Kidney (tissue), 14 donors: ENCODE measurements around the gene XIRP2. TPM values are rescaled to one million over a fixed set of nuclear protein-coding genes. Genes with fewer than 3 reads are reported as not detected.
A peak's percentile ranks its signal among the peaks of the same experiment; 100 is the strongest.

Experiments
- DNase-seq, 5 donors: peaks; one replicate each; pipeline ENCODE4 v3.0.0-alpha.2; 2013 to 2020
- FAIRE-seq: peaks from 2 replicates; lab custom pipeline; 2012; peaks lifted over from hg19 to GRCh38; lab: Jason Lieb, UNC
- H3K27ac ChIP-seq, 2 donors: one replicate each; pipeline ENCODE4 v1.7.0; 2013; ENCODE audit warnings: low read depth in 2 of 2, low read length in 2 of 2, inconsistent platforms in 1 of 2
- H3K27me3 ChIP-seq: one replicate; pipeline ENCODE4 v1.7.1; 2013; ENCODE audit warnings: low read length, inconsistent platforms; ENCODE audit not compliant: control insufficient read depth, insufficient read depth
- H3K36me3 ChIP-seq, 3 donors: one replicate each; pipeline versions ENCODE4 v1.7.0 to v1.7.1; 2013; ENCODE audit warnings: low read length in 3 of 3, control low read depth in 1 of 3, inconsistent platforms in 1 of 3; ENCODE audit not compliant: insufficient read depth in 3 of 3, control insufficient read depth in 2 of 3
- H3K4me1 ChIP-seq, 3 donors: one replicate each; pipeline versions ENCODE4 v1.7.0 to v1.7.1; 2013; ENCODE audit warnings: low read length in 3 of 3, inconsistent platforms in 1 of 3, low read depth in 1 of 3; ENCODE audit not compliant: control insufficient read depth in 2 of 3, insufficient read depth in 2 of 3
- H3K4me3 ChIP-seq, 3 donors: one replicate each; pipeline versions ENCODE4 v1.7.0 to v1.8.1; 2013; ENCODE audit warnings: low read length in 3 of 3, control low read depth in 1 of 3, inconsistent platforms in 1 of 3
- H3K9ac ChIP-seq, 3 donors: one replicate each; pipeline versions ENCODE4 v1.7.0 to v1.7.1; 2013; ENCODE audit warnings: low read length in 3 of 3, control low read depth in 1 of 3, inconsistent platforms in 1 of 3
- H3K9me3 ChIP-seq, 3 donors: one replicate each; pipeline versions ENCODE4 v1.7.0 to v1.7.1; 2013; ENCODE audit warnings: low read length in 3 of 3, control low read depth in 1 of 3, inconsistent platforms in 1 of 3; ENCODE audit not compliant: control insufficient read depth in 2 of 3, insufficient read depth in 1 of 3
- CTCF ChIP-seq: IDR thresholded peaks from 3 replicates; pipeline ENCODE4 v1.5.1; 2012; ENCODE audit warnings: mild to moderate bottlenecking, moderate library complexity, borderline replicate concordance; ENCODE audit not compliant: insufficient read depth; ENCODE audit errors: extremely low read depth
- intact Hi-C: fragments of 100-400 bp; cut with DNase I; formaldehyde crosslinking; loops from one replicate; pipeline ENCODE4 v1.11.1; 2022
- polyA plus RNA-seq: library from polyadenylated mRNA; stranded (reverse); fragments of 350-450 nt; fragmentation: Illumina TruSeq; extraction: RNeasy Lipid Tissue Mini Kit (QIAGEN cat#74804); gene quantifications from one replicate; pipeline ENCODE4 v1.2.3, GENCODE V29; 2014; ENCODE audit warnings: low read depth, low replicate concordance; ENCODE audit not compliant: insufficient read depth
- total RNA-seq: library from RNA; stranded (reverse); fragmentation: NEBNext Ultra II Directional; extraction: Animal tissue kit (Norgen Biotek cat#: 25700); gene quantifications from one replicate; pipeline ENCODE4 v1.2.1, GENCODE V29; 2021
- donor health status: control.
- donor health status: control.
- donor health status: control.
- donor health status: control.
- donor health status: control.
- donor health status: DM: yes; HTN: yes; CAD: no.
- donor health status: Normal renal cell carcinoma (clear cell type).

Gene XIRP2
- total and polyA plus RNA-seq, 2 donors from 2014 or later, result not detected

- Histone ChIP-seq H3K4me3 (no peak overlapping the region), H3K9me3 (no peaks in the 10 kb centered on the region), H3K4me1 (no peaks in the 10 kb centered on the region), H3K36me3 (no peaks in the 10 kb centered on the region), H3K27me3 (no peaks in the 10 kb centered on the region), H3K9ac (no peak overlapping the region), H3K27ac (no peak overlapping the region)
- intact Hi-C loops, result no loop called here
- TF ChIP-seq CTCF, result no peak
- no peak for DNase-seq
- FAIRE-seq, result no peak
These were observed 227.3 kb downstream of the XIRP2 start for GRCh38 chr2:167115541-167115940.

- no peaks in the 10 kb centered on the region for H3K27me3 ChIP-seq
- intact Hi-C loops, result no loop called here
- no peak for FAIRE-seq
- H3K4me1 ChIP-seq, result no peaks in the 10 kb centered on the region
- H3K36me3 ChIP-seq, result no peaks in the 10 kb centered on the region
- H3K27ac ChIP-seq, result no peak overlapping the region
- H3K4me3 ChIP-seq, result no peak overlapping the region
- no peaks in the 10 kb centered on the region for H3K9me3 ChIP-seq
- DNase-seq, result peak in 1 of 5 donors; percentile 11
- H3K9ac ChIP-seq, result no peak overlapping the region
- no peak for TF ChIP-seq CTCF
These were observed 234.1 kb downstream of the XIRP2 start for GRCh38 chr2:167122389-167122788.

- intact Hi-C loops, result no loop called here
- no peaks in the 10 kb centered on the region for H3K4me1 ChIP-seq
- H3K9ac ChIP-seq, result no peak overlapping the region
- DNase-seq, result no peak
- FAIRE-seq, result no peak
- no peak overlapping the region for H3K4me3 ChIP-seq
- no peaks in the 10 kb centered on the region for H3K36me3 ChIP-seq
- H3K9me3 ChIP-seq, result no peaks in the 10 kb centered on the region
- TF ChIP-seq CTCF, result no peak
- no peak overlapping the region for H3K27ac ChIP-seq
- no peaks in the 10 kb centered on the region for H3K27me3 ChIP-seq
These were observed 237.9 kb downstream of the XIRP2 start for GRCh38 chr2:167126165-167126564.

- Histone ChIP-seq H3K4me1 (no peaks in the 10 kb centered on the region), H3K36me3 (no peaks in the 10 kb centered on the region), H3K4me3 (no peak overlapping the region), H3K27me3 (no peaks in the 10 kb centered on the region), H3K9me3 (no peaks in the 10 kb centered on the region), H3K27ac (no peak overlapping the region), H3K9ac (no peak overlapping the region)
- peak; percentile 3 for TF ChIP-seq CTCF
- intact Hi-C loops, result no loop called here
- peak in 1 of 5 donors; percentile 21 for DNase-seq
- no peak for FAIRE-seq
These were observed 238.9 kb downstream of the XIRP2 start for GRCh38 chr2:167127135-167127534.
